C1 segment of cervical spinal cord (tissue), 14 donors: Measurements from ENCODE around the gene LMOD1.
"Not testable (repeated sequence)": the region's sequence is repeated elsewhere in the genome, so short reads cannot be mapped to it uniquely, and the experiment has no call there.

Experiments used
- DNase-seq, 14 donors: peaks; one replicate each; lab custom pipeline; 2025; lab: John Stamatoyannopoulos, UW

LMOD1 gene

DNA sequence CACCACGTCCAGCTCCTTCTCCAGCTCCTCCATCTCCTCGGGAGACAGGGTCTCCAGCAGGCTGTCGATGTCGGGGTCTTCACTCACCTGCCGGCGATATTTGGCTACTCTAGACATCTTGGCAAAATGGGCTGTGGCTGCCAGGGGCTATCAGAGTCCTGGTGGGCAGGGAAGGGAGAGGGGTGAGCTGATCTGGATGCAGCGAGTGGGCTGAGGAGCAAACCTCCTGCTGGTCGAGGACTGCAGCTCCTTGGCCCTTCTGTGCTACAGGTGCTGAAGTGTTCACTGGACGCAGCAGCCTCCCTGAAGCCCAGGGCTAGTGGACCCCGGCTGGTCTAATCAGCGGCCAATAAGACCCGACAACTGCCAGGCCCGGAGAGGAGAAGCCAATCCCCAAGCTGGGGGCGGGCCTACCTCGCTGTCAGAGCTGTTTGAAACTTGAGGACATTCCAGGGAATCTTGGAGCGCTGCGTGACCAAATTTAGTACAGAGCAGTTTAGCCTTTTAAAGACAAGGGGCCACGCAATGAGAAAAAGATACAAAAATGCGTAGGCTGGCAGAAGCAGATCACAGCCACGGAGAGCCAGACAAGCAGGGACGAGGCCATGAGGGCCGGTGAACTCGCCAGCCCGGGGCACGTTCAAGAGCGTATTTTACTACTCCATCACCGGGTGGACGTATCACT, at the start of gene LMOD1:
LMOD1 (minus strand) TSS at position 325 of the 685 bp plus-strand sequence; CDS start at position 117, 208 bp downstream.
- DNase-seq: peak in 10 of 14 donors; percentile 12 to 73 (median 26)

- no peak for DNase-seq
Observed at GRCh38 chr1:201990427-201990826, 44.1 kb upstream of the LMOD1 start.

- no peak for DNase-seq
Observed at GRCh38 chr1:201989354-201990128, 43.2 kb upstream of the LMOD1 start.

DNA sequence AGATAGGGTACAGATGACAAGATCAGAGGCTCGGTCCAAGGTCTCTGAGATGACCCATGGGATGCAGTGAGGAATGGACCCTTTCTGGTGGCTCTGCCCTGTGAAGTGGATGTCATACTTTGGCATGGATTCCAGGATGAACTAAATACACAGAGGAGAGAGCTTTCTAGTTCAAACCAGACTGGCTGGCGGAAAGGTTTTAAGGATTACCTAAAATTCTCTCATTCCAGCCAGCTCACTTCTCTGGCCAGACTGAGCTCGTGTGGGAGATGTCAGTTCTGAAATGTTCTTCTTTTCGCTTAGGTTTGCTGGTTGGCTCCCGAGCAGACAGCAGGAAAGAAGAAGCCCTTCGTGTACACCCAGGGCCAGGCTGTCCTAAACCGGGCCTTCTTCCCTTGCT, 42.3 kb upstream of the LMOD1 start:
- no peak for DNase-seq

DNA sequence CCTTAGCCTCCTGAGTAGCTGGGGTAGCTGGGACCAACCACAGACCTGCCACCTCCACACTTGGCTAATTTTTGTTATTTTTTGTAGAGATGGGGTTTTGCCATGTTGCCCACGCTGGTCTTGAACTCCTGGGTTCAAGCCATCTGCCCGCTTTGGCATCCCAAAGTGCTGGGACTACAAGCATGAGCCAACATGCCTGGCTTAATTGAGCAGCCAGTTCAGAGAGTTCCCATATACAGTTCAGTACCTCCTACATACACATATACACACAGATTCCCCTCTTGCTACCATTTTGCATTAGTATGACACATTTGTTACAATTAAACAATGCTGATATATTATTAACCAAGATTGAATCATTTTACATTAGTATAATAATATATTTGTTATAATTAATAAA, 39.0 kb upstream of the LMOD1 start:
- no peak for DNase-seq

DNA sequence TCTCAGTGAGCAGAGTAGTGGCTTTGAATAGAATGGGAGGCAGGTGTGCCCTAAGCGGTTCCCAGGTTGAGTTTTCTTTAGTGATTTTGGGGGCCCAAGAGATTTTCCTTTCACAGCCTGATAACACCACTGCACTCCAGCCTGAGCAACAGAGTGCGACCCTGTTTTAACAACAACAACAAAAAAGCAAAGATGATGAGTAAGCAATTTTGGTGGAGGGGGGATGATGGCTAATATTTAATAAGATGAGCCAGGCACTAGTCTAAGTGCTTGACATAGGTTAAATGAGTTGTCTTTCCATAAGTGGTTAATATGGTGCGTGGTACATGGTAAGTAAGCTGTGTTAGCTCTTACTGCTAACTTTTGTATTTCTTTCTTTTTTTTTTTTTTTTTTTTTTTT, 38.1 kb upstream of the LMOD1 start:
- no peak for DNase-seq

- DNase-seq: no peak
Observed at GRCh38 chr1:201983380-201983805, 37.0 kb upstream of the LMOD1 start.

DNA sequence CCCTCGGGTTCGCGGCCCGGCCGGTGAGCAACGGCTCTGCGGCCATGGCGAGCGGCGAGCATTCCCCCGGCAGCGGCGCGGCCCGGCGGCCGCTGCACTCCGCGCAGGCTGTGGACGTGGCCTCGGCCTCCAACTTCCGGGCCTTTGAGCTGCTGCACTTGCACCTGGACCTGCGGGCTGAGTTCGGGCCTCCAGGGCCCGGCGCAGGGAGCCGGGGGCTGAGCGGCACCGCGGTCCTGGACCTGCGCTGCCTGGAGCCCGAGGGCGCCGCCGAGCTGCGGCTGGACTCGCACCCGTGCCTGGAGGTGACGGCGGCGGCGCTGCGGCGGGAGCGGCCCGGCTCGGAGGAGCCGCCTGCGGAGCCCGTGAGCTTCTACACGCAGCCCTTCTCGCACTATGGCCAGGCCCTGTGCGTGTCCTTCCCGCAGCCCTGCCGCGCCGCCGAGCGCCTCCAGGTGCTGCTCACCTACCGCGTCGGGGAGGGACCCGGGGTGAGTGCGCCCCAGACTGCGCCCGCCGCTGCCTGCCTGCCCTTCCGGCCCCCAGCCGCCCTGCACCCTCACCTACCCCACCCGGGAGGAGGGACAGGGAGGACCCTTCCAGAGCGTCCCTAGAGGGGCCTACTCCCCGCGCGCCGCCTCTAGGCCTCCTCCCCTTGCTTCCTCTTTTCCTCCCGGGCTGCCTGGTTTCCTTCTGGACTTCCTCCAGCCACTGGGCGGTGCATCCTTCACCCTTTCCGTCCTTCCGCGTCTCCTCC, 36.5 kb upstream of the LMOD1 start, which contains the start of gene RNPEP:
RNPEP (plus strand) TSS at position 26 of the 757 bp plus-strand sequence; CDS start at position 45, 19 bp downstream.
- DNase-seq: peak in 12 of 14 donors; percentile 27 to 70 (median 54)

GRCh38 chr1:201982082-201982622, 35.8 kb upstream of the LMOD1 start:
- peak in 3 of 14 donors; percentile 54 to 76 (median 71) for DNase-seq

GRCh38 chr1:201970334-201971159, 24.2 kb upstream of the LMOD1 start:
- no peak for DNase-seq

GRCh38 chr1:201968202-201968925, 22.0 kb upstream of the LMOD1 start:
- no peak for DNase-seq

DNA sequence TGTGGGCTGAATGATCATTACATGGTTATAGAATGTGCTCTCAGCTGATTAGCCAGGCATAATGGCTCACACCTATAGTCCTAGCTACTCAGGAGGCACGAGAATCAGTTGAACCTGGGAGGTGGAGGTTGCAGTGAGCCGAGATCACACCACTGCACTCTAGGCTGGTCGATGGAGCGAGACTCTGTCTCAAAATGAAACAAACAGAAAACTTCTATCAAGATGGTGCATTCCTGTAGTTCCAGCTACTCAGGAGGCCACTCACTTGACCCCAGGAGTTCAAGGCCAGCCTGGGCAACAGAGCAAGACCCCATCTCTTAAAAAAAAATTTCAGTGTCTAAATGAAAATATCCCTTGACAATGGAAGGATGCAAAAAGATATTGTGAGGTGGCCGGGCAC, 19.8 kb upstream of the LMOD1 start:
- DNase-seq: no peak

DNA sequence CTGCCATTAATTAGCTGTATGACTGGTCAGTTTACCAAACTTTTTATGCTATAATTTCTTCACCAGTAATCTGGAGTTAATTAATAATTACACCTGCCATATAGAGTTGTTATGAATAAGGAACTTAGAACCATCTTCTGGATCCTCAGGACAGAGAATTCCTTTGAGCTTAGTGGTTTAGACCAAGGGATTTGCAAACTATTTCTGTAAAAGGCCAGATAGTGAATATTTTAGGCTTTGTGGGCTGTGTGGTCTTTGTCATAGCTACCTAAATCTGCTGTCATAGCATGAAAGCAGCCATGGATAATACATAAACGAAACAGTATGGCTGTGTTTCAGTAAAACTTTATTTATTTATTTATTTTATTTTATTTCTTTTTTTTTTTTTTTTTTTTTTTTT, 17.9 kb upstream of the LMOD1 start:
- no peak for DNase-seq

GRCh38 chr1:201962382-201962781, 16.0 kb upstream of the LMOD1 start:
- not testable (repeated sequence) for DNase-seq

DNA sequence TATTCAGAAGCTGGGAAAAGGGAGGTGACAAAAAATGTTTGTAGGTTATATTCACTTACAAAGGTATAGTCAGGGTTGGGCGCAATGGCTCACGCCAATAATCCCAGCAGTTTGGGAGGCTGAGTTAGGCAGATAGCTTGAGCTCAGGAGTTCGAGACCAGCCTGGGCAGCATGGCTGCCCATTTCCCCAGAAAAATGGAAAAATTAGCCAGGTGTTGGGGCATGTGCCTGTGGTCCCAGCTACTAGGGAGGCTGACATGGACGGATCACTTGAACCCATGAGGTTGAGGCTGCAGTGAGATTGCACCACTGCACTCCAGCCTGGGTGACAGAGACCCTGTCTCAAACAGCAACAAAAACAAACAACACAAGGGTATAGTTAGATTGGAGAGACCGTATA, 12.0 kb upstream of the LMOD1 start:
- no peak for DNase-seq

- no peak for DNase-seq
Observed at GRCh38 chr1:201955729-201956143, 9.4 kb upstream of the LMOD1 start.

GRCh38 chr1:201955009-201955728, 8.8 kb upstream of the LMOD1 start, which contains the start of gene TIMM17A:
Gene TIMM17A (plus strand): TSS chr1:201955503. CDS start chr1:201955527, 24 bp downstream.
- DNase-seq: peak; percentile 81 to 97 (median 94)

DNA sequence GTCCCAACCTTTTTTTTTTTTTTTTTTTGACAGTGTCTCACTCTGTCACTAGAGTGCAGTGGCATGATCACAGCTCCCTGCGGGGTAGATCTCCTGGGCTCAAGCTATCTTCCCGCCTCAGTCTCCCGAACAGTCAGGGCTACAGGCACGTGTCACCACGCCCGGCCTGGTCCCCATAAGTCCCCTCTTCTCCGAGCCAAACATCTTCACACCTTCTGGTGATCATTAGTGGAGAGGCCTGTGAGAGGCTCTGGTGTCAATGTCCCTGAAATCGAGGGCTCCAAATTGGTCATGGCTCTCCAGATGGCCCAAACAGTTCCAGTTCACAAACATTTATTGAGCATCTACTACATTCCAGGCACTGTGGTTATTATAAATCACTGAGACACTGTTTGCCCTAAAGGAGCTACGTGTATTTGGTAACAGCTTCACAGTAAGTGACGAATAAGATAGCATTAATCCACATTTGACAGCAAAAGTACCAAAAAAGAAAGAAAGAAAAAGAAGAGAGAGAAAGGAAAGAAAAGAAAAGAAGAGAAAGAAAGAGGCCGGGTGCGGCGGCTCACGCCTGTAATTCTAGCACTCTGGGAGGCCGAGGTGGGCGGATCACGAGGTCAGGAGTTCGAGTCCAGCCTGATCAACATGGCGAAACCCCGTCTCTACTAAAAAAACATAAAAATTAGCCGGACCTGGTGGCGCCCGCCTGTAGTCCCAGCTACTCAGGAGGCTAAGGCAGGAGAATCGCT, 8.1 kb upstream of the LMOD1 start:
- DNase-seq: no peak

DNA sequence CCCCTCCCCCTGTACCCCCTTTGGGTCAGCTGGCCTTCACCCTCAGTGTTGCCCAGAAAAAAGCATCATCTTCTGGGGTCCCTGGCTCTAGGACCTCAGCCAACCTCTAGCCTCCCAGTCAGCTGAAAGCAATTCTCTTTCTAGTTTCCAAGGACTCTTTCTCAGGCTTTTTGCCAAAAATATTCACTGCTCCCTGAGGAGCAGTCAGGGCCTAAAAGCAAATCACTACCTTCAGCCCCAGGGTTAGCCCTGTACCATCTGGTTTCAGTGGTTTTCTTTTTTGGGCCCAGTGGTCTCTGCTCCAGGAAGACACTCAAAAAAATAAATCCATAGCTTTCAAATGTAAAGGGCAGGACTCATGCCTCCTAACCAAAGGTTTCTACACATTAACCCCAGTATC, 3.1 kb upstream of the LMOD1 start:
- no peak for DNase-seq
